T-helper 2 cell treated with Interferon-gamma antibody and Interleukin-4, amounts not matched to agents 100 ng/mL and 5 ng/mL, for 36 hours (primary cell): ENCODE data around the gene RAB3A. TPM values are rescaled to one million over a fixed set of nuclear protein-coding genes. Genes with fewer than 3 reads are reported as not detected.
"Not testable (repeated sequence)": the region's sequence is repeated elsewhere in the genome, so short reads cannot be mapped to it uniquely, and the experiment has no call there.

Experiments
- intact Hi-C: fragments of 100-400 bp; cut with micrococcal nuclease; formaldehyde crosslinking; loops from one replicate; pipeline ENCODE4 v1.15.1; 2023
- total RNA-seq: library from RNA; stranded (reverse); gene quantifications from 2 replicates; pipeline ENCODE4 v1.2.3, GENCODE V29; 2022

Gene RAB3A
- total RNA-seq, 1 donor from 2014 or later, result 4.7 TPM

- intact Hi-C loops, result no loop called here
Observed at GRCh38 chr19:18224525-18225354, 20.9 kb upstream of the RAB3A start.

- intact Hi-C loops, result no loop called here
Observed at GRCh38 chr19:18223860-18224524, 20.1 kb upstream of the RAB3A start.

GRCh38 chr19:18221815-18222725, 18.2 kb upstream of the RAB3A start:
- intact Hi-C loops, result no loop called here

- intact Hi-C loops, result no loop called here
Observed at GRCh38 chr19:18220632-18221275, 16.9 kb upstream of the RAB3A start.

- intact Hi-C loops, result no loop called here
Observed at GRCh38 chr19:18219911-18220631, 16.2 kb upstream of the RAB3A start.

GRCh38 chr19:18218600-18218999, 14.8 kb upstream of the RAB3A start:
- intact Hi-C loops, result no loop called here

GRCh38 chr19:18218159-18218558, 14.3 kb upstream of the RAB3A start:
- intact Hi-C loops, result no loop called here

GRCh38 chr19:18216789-18217188, 12.9 kb upstream of the RAB3A start:
- intact Hi-C loops, result no loop called here

- intact Hi-C loops, result no loop called here
Observed at GRCh38 chr19:18214779-18215433, 11.1 kb upstream of the RAB3A start.

- intact Hi-C loops, result no loop called here
Observed at GRCh38 chr19:18211683-18212082, 7.8 kb upstream of the RAB3A start.

- intact Hi-C loops, result not testable (repeated sequence)
Observed at GRCh38 chr19:18209912-18210311, 6.1 kb upstream of the RAB3A start.

- intact Hi-C loops, result loop anchor here (1.0 kb wide), 1 partner anchor 44 kb away; no protein-coding TSS in a partner anchor
Observed at GRCh38 chr19:18208098-18208951, 4.5 kb upstream of the RAB3A start.

- intact Hi-C loops, result no loop called here
Observed at GRCh38 chr19:18206018-18206417, 2.2 kb upstream of the RAB3A start.

GRCh38 chr19:18205200-18205892, 1.5 kb upstream of the RAB3A start:
- intact Hi-C loops, result no loop called here

GRCh38 chr19:18204394-18205199, 755 bp upstream of the RAB3A start:
- intact Hi-C loops, result loop anchor here (1.0 to 5.0 kb wide), 2 partner anchors 12 to 213 kb away; partner anchors contain the start of gene SSBP4

- intact Hi-C loops, result loop anchor here (5.0 kb wide), 1 partner anchor 214 kb away; the partner anchor contains the start of gene SSBP4
Observed at GRCh38 chr19:18203408-18203862, 407 bp downstream of the RAB3A start.

GRCh38 chr19:18202778-18203407, 949 bp downstream of the RAB3A start:
- intact Hi-C loops, result loop anchor here (5.0 kb wide), 1 partner anchor 214 kb away; the partner anchor contains the start of gene SSBP4
